Cardiac ventricle fibroblast (primary cell): Measurements from ENCODE around the gene LIF. TPM values are rescaled to one million over a fixed set of nuclear protein-coding genes. Genes with fewer than 3 reads are reported as not detected.

Experiments
- total RNA-seq: library from RNA; depleted of rRNA; stranded (reverse); fragments of >200 nt; gene quantifications from 2 replicates; pipeline ENCODE4 v1.2.3, GENCODE V29; 2015

Gene LIF
- total RNA-seq: 0.19 and 0.54 TPM in 2 replicates

GRCh38 chr22:30245985-30246813 is at the start of gene LIF:
Gene LIF (minus strand): TSS chr22:30246759. CDS start chr22:30246695, 64 bp downstream.

GRCh38 chr22:30289141-30289979 is 42.8 kb upstream of the LIF start, which contains the start of gene CASTOR1:
Gene CASTOR1 (minus strand): TSS chr22:30289505. CDS start chr22:30289497, 8 bp downstream.

GRCh38 chr22:30266445-30267381 is 20.2 kb upstream of the LIF start, which contains the start of gene OSM:
Gene OSM (minus strand): TSS chr22:30266851. CDS start chr22:30266799, 52 bp downstream.

Other genes starting within 250 kb of the LIF start
- not detected in 2 replicates for gene HORMAD2, start 166.3 kb downstream of the LIF start, total RNA-seq
- gene OSM, start 20.1 kb upstream of the LIF start, total RNA-seq: not detected in 2 replicates
- 18.9 and 24.0 TPM in 2 replicates for gene CASTOR1, start 42.7 kb upstream of the LIF start, total RNA-seq
- gene TBC1D10A, start 80.2 kb upstream of the LIF start, total RNA-seq: 16.5 and 16.6 TPM in 2 replicates
- 47.0 and 70.0 TPM in 2 replicates for gene SF3A1, start 110.1 kb upstream of the LIF start, total RNA-seq
- 0.73 and 1.5 TPM in 2 replicates for gene CCDC157, start 110.2 kb upstream of the LIF start, total RNA-seq
- 13.3 and 19.8 TPM in 2 replicates for gene RNF215, start 140.7 kb upstream of the LIF start, total RNA-seq
- 11.5 and 30.1 TPM in 2 replicates for gene SEC14L2, start 150.3 kb upstream of the LIF start, total RNA-seq
- gene MTFP1, start 179.0 kb upstream of the LIF start, total RNA-seq: 6.4 and 14.3 TPM in 2 replicates
- not detected in 2 replicates for gene SEC14L3, start 225.3 kb upstream of the LIF start, total RNA-seq